HEK293 (cell line): ENCODE data around the gene CLN5.
A peak's percentile ranks its signal among the peaks of the same experiment; 100 is the strongest.

Source experiments
- CTCF ChIA-PET: fragments of 350-600 bp; formaldehyde crosslinking; extraction: SDS; loops from one replicate; lab custom pipeline; 2021; ENCODE audit warnings: antibody characterized with exemption; lab: Yijun Ruan, JAX
- POLR2A ChIA-PET: fragments of 300-600 bp; formaldehyde crosslinking; extraction: SDS; loops from one replicate; lab custom pipeline; 2020; ENCODE audit warnings: antibody characterized with exemption, inconsistent platforms; lab: Yijun Ruan, JAX
- H3K27ac ChIP-seq: fragments of 200-500 bp; sonication (Bioruptor generic); 2 replicates; pipeline ENCODE4 v1.5.1; 2014; ENCODE audit warnings: low read depth, low read length, control low read depth, inconsistent platforms; ENCODE audit errors: extremely low read depth
- H3K36me3 ChIP-seq, 2 experiments: fragments of 200-500 bp in 1 of 2; sonication (Bioruptor generic) in 1 of 2; 1 replicate in 1 of 2; 2 replicates in 1 of 2; pipeline ENCODE4 v1.5.1; 2014 to 2017; ENCODE audit warnings: inconsistent platforms in 2 of 2, low read length in 2 of 2; ENCODE audit not compliant: control insufficient read depth in 2 of 2, insufficient read depth in 1 of 2
- H3K4me1 ChIP-seq: fragments of 200-500 bp; sonication (Bioruptor generic); 2 replicates; pipeline ENCODE4 v1.5.1; 2014; ENCODE audit warnings: mild to moderate bottlenecking, low read length, inconsistent platforms; ENCODE audit not compliant: control insufficient read depth, insufficient read depth
- H3K4me3 ChIP-seq: 2 replicates; pipeline ENCODE4 v1.5.1; 2011; ENCODE audit warnings: low read depth, mild to moderate bottlenecking, control low read depth, low read length, moderate library complexity
- H3K9me3 ChIP-seq: fragments of 200-500 bp; sonication (Bioruptor generic); 2 replicates; pipeline ENCODE4 v1.5.1; 2014; ENCODE audit warnings: low read depth, low read length, inconsistent platforms; ENCODE audit not compliant: control insufficient read depth, insufficient read depth
- IKZF3 ChIP-seq: fragments of 450-650 bp; IDR thresholded peaks from 2 replicates; pipeline ENCODE4 v1.5.0; 2018; ENCODE audit warnings: missing biosample characterization, mild to moderate bottlenecking, missing genetic modification characterization, moderate library complexity
- WT1 ChIP-seq: fragments of 450-650 bp; formaldehyde crosslinking; IDR thresholded peaks from 2 replicates; pipeline ENCODE4 v1.5.1; 2016; ENCODE audit warnings: missing biosample characterization, missing genetic modification characterization
- ZBTB20 ChIP-seq: fragments of 450-650 bp; formaldehyde crosslinking; IDR thresholded peaks from 2 replicates; pipeline ENCODE4 v1.5.1; 2016; ENCODE audit warnings: missing biosample characterization, missing genetic modification characterization
- ZNF2 ChIP-seq: fragments of 450-650 bp; formaldehyde crosslinking; IDR thresholded peaks from 2 replicates; pipeline ENCODE4 v1.5.1; 2016; ENCODE audit warnings: missing biosample characterization, missing genetic modification characterization
- ZNF350 ChIP-seq: fragments of 450-650 bp; formaldehyde crosslinking; IDR thresholded peaks from 2 replicates; pipeline ENCODE4 v1.5.0; 2017; ENCODE audit warnings: missing biosample characterization, mild to moderate bottlenecking, missing genetic modification characterization
- ZNF423 ChIP-seq: fragments of 450-650 bp; formaldehyde crosslinking; IDR thresholded peaks from 2 replicates; pipeline ENCODE4 v1.5.1; 2016; ENCODE audit warnings: missing biosample characterization, missing genetic modification characterization
- ZNF549 ChIP-seq: fragments of 450-650 bp; IDR thresholded peaks from 2 replicates; pipeline ENCODE4 v1.5.1; 2018; ENCODE audit warnings: missing biosample characterization, missing genetic modification characterization, mild to moderate bottlenecking, inconsistent platforms, moderate library complexity
- ZNF624 ChIP-seq: fragments of 450-650 bp; formaldehyde crosslinking; IDR thresholded peaks from 2 replicates; pipeline ENCODE4 v1.5.1; 2017; ENCODE audit warnings: missing biosample characterization, missing genetic modification characterization
- ZNF837 ChIP-seq: fragments of 450-650 bp; formaldehyde crosslinking; IDR thresholded peaks from 2 replicates; pipeline ENCODE4 v1.5.1; 2016; ENCODE audit warnings: missing biosample characterization, missing genetic modification characterization
- ZNF843 ChIP-seq: fragments of 450-650 bp; formaldehyde crosslinking; IDR thresholded peaks from 2 replicates; pipeline ENCODE4 v1.5.1; 2016; ENCODE audit warnings: missing biosample characterization, missing genetic modification characterization
- ZSCAN30 ChIP-seq: fragments of 450-650 bp; IDR thresholded peaks from 2 replicates; pipeline ENCODE4 v1.5.1; 2018; ENCODE audit warnings: missing biosample characterization, mild to moderate bottlenecking, missing genetic modification characterization, moderate library complexity
- TF ChIP-seq, protein P1 (sequence below): fragments of 450-650 bp; formaldehyde crosslinking; IDR thresholded peaks from 2 replicates; pipeline ENCODE4 v1.5.1; 2016; ENCODE audit warnings: missing biosample characterization, missing genetic modification characterization, borderline replicate concordance
- TF ChIP-seq, protein P2 (sequence below): fragments of 450-650 bp; IDR thresholded peaks from 2 replicates; pipeline ENCODE4 v1.5.1; 2018; ENCODE audit warnings: missing biosample characterization, mild to moderate bottlenecking, missing genetic modification characterization
- TF ChIP-seq, protein P3 (sequence below): fragments of 450-650 bp; formaldehyde crosslinking; IDR thresholded peaks from 2 replicates; pipeline ENCODE4 v1.5.1; 2016; ENCODE audit warnings: missing biosample characterization, missing genetic modification characterization
- TF ChIP-seq, protein P4 (sequence below): fragments of 450-650 bp; formaldehyde crosslinking; IDR thresholded peaks from 2 replicates; pipeline ENCODE4 v1.5.1; 2016; ENCODE audit warnings: missing biosample characterization, missing genetic modification characterization
- TF ChIP-seq, protein P5 (sequence below): fragments of 450-650 bp; formaldehyde crosslinking; IDR thresholded peaks from 2 replicates; pipeline ENCODE4 v1.5.1; 2017; ENCODE audit warnings: missing biosample characterization, missing genetic modification characterization

Gene CLN5

DNA sequence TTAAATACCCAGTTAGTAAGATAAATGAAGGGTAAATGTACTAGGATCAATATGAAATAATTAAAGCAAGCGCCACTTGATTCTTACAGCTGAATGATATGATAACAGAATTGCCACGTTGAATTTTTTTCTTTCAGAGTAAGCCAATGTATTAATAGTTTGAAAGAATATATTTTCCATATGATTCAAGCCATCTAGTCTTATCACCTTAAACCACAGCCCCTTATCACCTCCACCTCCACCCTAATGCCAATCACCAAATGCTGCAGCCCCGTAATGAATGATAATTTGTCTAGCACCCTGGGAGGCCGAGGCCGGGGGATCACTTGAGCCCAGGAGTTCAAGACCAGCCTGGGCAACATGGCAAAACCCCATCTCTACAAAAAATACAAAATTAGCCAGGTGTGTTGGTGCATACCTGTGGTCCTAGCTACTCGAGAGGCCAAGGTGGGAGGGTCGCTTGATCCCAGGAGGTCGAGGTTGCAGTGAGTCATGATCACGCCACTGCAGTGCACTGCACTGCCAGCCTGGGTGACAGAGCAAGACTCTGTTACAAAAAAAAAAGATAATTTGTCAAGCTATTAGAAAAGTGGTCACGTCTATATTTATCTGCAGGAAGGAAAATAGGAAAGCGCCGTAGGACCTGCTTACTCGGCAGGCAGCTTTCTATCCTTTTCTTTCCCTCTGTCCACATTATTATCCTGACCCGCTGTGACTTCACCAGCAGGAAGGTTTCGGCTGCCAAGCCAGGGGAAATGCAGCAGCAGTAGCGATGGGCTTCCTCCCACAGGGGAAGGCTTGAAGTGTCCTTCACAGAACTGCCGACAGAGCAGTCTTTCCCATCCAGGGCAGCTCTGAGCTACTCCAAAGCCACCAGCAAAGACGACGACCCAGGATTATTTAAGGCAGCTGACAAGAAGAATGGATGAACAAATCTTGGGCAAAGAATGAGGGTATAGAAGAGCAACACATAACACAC, 19.7 kb upstream of the CLN5 start (continued):
- TF ChIP-seq, protein P1, sequence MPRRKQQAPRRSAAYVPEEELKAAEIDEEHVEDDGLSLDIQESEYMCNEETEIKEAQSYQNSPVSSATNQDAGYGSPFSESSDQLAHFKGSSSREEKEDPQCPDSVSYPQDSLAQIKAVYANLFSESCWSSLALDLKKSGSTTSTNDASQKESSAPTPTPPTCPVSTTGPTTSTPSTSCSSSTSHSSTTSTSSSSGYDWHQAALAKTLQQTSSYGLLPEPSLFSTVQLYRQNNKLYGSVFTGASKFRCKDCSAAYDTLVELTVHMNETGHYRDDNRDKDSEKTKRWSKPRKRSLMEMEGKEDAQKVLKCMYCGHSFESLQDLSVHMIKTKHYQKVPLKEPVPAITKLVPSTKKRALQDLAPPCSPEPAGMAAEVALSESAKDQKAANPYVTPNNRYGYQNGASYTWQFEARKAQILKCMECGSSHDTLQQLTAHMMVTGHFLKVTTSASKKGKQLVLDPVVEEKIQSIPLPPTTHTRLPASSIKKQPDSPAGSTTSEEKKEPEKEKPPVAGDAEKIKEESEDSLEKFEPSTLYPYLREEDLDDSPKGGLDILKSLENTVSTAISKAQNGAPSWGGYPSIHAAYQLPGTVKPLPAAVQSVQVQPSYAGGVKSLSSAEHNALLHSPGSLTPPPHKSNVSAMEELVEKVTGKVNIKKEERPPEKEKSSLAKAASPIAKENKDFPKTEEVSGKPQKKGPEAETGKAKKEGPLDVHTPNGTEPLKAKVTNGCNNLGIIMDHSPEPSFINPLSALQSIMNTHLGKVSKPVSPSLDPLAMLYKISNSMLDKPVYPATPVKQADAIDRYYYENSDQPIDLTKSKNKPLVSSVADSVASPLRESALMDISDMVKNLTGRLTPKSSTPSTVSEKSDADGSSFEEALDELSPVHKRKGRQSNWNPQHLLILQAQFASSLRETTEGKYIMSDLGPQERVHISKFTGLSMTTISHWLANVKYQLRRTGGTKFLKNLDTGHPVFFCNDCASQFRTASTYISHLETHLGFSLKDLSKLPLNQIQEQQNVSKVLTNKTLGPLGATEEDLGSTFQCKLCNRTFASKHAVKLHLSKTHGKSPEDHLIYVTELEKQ = no peak
- no peak for TF ChIP-seq ZNF624

DNA sequence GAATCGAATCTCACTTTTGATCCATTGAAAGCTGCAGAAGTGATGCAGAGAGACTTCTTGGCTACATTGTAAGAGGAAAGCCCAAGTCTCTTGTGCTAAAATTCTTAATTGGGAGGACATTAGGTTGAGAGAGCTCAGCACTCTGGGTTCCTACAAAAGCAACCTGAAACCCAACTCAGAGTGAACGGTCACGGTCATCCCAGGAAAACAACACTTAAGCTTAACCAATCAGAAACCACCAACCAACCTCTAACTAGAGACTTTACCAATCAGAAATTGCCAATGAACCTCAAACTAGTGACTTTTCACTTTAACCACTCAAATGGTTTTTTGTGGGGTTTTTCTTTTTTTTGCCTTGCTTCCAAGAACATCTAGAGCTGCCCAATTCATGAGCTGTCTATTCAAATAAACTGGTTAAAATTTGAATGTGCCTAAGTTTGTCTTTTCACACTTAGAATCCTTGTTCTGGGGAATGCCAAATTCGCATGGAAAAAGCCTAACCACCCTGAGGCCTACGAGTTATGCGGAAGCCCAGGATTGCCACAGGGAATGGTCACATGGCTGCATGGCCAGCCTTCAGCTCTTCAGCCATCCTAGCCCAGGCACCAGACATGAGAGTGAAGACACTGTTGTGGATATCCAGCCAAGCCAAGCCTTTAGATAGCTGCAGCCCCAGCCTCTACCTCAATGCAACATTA, 17.8 kb upstream of the CLN5 start:
- H3K4me3 ChIP-seq = no peak overlapping the region
- no peaks in the 10 kb centered on the region for H3K9me3 ChIP-seq
- POLR2A ChIA-PET = no interaction called here
- TF ChIP-seq ZNF549 (tag by site-specific recombination) (peak; percentile 85), ZBTB20 (tag by site-specific recombination) (no peak)
- CTCF ChIA-PET = no interaction called here
- H3K27ac ChIP-seq = no peak overlapping the region
- peaks cover 4% of the 10 kb centered on the region; the same call in 1 of the 2 replicates for H3K4me1 ChIP-seq
- H3K36me3 ChIP-seq = no peaks in the 10 kb centered on the region

DNA sequence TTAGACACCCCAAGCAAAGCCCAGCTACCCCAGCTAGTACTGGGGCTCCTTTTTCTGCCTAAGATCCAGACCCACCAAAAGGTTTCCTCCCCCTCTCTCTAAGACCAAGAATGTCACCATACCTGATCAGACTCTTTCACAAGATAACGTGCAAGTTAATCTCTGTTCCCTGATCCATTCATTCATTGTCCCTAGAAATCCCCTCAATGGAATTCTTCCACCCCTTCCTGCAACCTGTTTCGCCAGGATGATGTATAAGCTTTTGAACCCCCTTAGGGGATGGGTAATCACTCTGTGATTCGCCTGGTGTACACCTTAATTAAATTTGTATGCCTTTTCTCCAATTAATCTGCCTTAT, 17.3 kb upstream of the CLN5 start:
- H3K27ac ChIP-seq = no peak overlapping the region
- peaks cover 4% of the 10 kb centered on the region; the same call in 1 of the 2 replicates for H3K4me1 ChIP-seq
- ChIA-PET POLR2A (no interaction called here), CTCF (interaction anchor here (0.7 kb wide), 1 partner anchor 76 kb away, joined by 4 read pairs; no protein-coding TSS in a partner anchor)
- H3K4me3 ChIP-seq = no peak overlapping the region
- no peaks in the 10 kb centered on the region for H3K9me3 ChIP-seq
- no peaks in the 10 kb centered on the region for H3K36me3 ChIP-seq
- TF ChIP-seq, protein P2, sequence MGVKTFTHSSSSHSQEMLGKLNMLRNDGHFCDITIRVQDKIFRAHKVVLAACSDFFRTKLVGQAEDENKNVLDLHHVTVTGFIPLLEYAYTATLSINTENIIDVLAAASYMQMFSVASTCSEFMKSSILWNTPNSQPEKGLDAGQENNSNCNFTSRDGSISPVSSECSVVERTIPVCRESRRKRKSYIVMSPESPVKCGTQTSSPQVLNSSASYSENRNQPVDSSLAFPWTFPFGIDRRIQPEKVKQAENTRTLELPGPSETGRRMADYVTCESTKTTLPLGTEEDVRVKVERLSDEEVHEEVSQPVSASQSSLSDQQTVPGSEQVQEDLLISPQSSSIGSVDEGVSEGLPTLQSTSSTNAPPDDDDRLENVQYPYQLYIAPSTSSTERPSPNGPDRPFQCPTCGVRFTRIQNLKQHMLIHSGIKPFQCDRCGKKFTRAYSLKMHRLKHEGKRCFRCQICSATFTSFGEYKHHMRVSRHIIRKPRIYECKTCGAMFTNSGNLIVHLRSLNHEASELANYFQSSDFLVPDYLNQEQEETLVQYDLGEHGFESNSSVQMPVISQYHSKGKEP (tag by site-specific recombination) = no peak
- TF ChIP-seq, protein P3, sequence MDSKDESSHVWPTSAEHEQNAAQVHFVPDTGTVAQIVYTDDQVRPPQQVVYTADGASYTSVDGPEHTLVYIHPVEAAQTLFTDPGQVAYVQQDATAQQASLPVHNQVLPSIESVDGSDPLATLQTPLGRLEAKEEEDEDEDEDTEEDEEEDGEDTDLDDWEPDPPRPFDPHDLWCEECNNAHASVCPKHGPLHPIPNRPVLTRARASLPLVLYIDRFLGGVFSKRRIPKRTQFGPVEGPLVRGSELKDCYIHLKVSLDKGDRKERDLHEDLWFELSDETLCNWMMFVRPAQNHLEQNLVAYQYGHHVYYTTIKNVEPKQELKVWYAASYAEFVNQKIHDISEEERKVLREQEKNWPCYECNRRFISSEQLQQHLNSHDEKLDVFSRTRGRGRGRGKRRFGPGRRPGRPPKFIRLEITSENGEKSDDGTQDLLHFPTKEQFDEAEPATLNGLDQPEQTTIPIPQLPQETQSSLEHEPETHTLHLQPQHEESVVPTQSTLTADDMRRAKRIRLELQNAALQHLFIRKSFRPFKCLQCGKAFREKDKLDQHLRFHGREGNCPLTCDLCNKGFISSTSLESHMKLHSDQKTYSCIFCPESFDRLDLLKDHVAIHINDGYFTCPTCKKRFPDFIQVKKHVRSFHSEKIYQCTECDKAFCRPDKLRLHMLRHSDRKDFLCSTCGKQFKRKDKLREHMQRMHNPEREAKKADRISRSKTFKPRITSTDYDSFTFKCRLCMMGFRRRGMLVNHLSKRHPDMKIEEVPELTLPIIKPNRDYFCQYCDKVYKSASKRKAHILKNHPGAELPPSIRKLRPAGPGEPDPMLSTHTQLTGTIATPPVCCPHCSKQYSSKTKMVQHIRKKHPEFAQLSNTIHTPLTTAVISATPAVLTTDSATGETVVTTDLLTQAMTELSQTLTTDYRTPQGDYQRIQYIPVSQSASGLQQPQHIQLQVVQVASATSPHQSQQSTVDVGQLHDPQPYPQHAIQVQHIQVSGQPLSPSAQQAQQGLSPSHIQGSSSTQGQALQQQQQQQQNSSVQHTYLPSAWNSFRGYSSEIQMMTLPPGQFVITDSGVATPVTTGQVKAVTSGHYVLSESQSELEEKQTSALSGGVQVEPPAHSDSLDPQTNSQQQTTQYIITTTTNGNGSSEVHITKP (tag by site-specific recombination) = no peak
- TF ChIP-seq ZNF837 (no peak), WT1 (no peak), ZNF350 (tag by site-specific recombination) (no peak), ZSCAN30 (tag by site-specific recombination) (no peak), ZNF2 (tag by site-specific recombination) (no peak), IKZF3 (no peak), ZNF423 (no peak), ZNF843 (tag by site-specific recombination) (no peak)
- TF ChIP-seq, protein P4, sequence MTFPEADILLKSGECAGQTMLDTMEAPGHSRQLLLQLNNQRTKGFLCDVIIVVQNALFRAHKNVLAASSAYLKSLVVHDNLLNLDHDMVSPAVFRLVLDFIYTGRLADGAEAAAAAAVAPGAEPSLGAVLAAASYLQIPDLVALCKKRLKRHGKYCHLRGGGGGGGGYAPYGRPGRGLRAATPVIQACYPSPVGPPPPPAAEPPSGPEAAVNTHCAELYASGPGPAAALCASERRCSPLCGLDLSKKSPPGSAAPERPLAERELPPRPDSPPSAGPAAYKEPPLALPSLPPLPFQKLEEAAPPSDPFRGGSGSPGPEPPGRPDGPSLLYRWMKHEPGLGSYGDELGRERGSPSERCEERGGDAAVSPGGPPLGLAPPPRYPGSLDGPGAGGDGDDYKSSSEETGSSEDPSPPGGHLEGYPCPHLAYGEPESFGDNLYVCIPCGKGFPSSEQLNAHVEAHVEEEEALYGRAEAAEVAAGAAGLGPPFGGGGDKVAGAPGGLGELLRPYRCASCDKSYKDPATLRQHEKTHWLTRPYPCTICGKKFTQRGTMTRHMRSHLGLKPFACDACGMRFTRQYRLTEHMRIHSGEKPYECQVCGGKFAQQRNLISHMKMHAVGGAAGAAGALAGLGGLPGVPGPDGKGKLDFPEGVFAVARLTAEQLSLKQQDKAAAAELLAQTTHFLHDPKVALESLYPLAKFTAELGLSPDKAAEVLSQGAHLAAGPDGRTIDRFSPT (tag by site-specific recombination) = no peak
- TF ChIP-seq, protein P5, sequence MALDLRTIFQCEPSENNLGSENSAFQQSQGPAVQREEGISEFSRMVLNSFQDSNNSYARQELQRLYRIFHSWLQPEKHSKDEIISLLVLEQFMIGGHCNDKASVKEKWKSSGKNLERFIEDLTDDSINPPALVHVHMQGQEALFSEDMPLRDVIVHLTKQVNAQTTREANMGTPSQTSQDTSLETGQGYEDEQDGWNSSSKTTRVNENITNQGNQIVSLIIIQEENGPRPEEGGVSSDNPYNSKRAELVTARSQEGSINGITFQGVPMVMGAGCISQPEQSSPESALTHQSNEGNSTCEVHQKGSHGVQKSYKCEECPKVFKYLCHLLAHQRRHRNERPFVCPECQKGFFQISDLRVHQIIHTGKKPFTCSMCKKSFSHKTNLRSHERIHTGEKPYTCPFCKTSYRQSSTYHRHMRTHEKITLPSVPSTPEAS = no peak
